H9 (cell line): ENCODE data around the gene PCDH9. TPM values are rescaled to one million over a fixed set of nuclear protein-coding genes. Genes with fewer than 3 reads are reported as not detected.
"Not testable (repeated sequence)": the region's sequence is repeated elsewhere in the genome, so short reads cannot be mapped to it uniquely, and the experiment has no call there.

Experiments
- DNase-seq: peaks from one replicate; pipeline ENCODE4 v3.0.0-alpha.2; 2017
- H2AFZ ChIP-seq: one replicate; pipeline ENCODE4 v1.6.1; 2013; ENCODE audit warnings: mild to moderate bottlenecking, low read length, control low read depth, moderate library complexity
- H2AK5ac ChIP-seq: 2 replicates; pipeline ENCODE4 v1.6.1; 2013; ENCODE audit warnings: low read length, control low read depth, mixed read lengths; ENCODE audit not compliant: insufficient read length
- H2BK120ac ChIP-seq: one replicate; pipeline ENCODE4 v1.6.1; 2013; ENCODE audit warnings: low read depth, mild to moderate bottlenecking, low read length, control low read depth, inconsistent platforms; ENCODE audit not compliant: poor library complexity, severe bottlenecking
- H2BK12ac ChIP-seq: 2 replicates; pipeline ENCODE4 v1.6.1; 2013; ENCODE audit warnings: low read length, control low read depth, mixed read lengths, low read depth; ENCODE audit not compliant: insufficient read length
- H2BK15ac ChIP-seq: 2 replicates; pipeline ENCODE4 v1.6.1; 2013; ENCODE audit warnings: low read depth, low read length, control low read depth
- H2BK20ac ChIP-seq: one replicate; pipeline ENCODE4 v1.6.1; 2013; ENCODE audit warnings: low read depth, mild to moderate bottlenecking, low read length, control low read depth, inconsistent platforms; ENCODE audit not compliant: poor library complexity, severe bottlenecking
- H2BK5ac ChIP-seq: 2 replicates; pipeline ENCODE4 v1.6.1; 2013; ENCODE audit warnings: low read length, control low read depth, mixed read lengths; ENCODE audit not compliant: insufficient read length
- H3K14ac ChIP-seq: 2 replicates; pipeline ENCODE4 v1.6.1; 2013; ENCODE audit warnings: low read length, control low read depth; ENCODE audit not compliant: insufficient read depth
- H3K18ac ChIP-seq: 2 replicates; pipeline ENCODE4 v1.6.1; 2013; ENCODE audit warnings: low read depth, mild to moderate bottlenecking, mixed read lengths, low read length, control low read depth; ENCODE audit not compliant: insufficient read length
- H3K23ac ChIP-seq: 2 replicates; pipeline ENCODE4 v1.6.1; 2013; ENCODE audit warnings: low read length, control low read depth, mixed read lengths, low read depth; ENCODE audit not compliant: insufficient read length
- H3K23me2 ChIP-seq: 2 replicates; pipeline ENCODE4 v1.6.1; 2013; ENCODE audit warnings: low read depth, mild to moderate bottlenecking, mixed read lengths, low read length, control low read depth; ENCODE audit not compliant: insufficient read length, poor library complexity, severe bottlenecking
- H3K27ac ChIP-seq: 2 replicates; pipeline ENCODE4 v1.5.1; 2013; ENCODE audit warnings: low read length, control low read depth, mixed read lengths, low read depth; ENCODE audit not compliant: insufficient read length
- H3K27me3 ChIP-seq: 2 replicates; pipeline ENCODE4 v1.6.1; 2013; ENCODE audit warnings: low read length, control low read depth, inconsistent platforms; ENCODE audit not compliant: insufficient read depth
- H3K4ac ChIP-seq: 2 replicates; pipeline ENCODE4 v1.6.1; 2013; ENCODE audit warnings: low read depth, mild to moderate bottlenecking, control low read depth, inconsistent platforms, low read length, moderate library complexity
- H3K4me1 ChIP-seq: 2 replicates; pipeline ENCODE4 v1.6.1; 2013; ENCODE audit warnings: low read length, control low read depth, inconsistent platforms; ENCODE audit not compliant: insufficient read depth
- H3K4me2 ChIP-seq: 2 replicates; pipeline ENCODE4 v1.6.1; 2013; ENCODE audit warnings: low read length, control low read depth, mixed read lengths; ENCODE audit not compliant: insufficient read length, insufficient read depth
- H3K56ac ChIP-seq: 2 replicates; pipeline ENCODE4 v1.6.1; 2013; ENCODE audit warnings: low read depth, mild to moderate bottlenecking, mixed read lengths, low read length, control low read depth; ENCODE audit not compliant: insufficient read length
- H3K79me1 ChIP-seq: 2 replicates; pipeline ENCODE4 v1.6.1; 2013; ENCODE audit warnings: low read depth, mild to moderate bottlenecking, moderate library complexity, low read length, control low read depth, inconsistent platforms; ENCODE audit not compliant: insufficient read depth, poor library complexity, severe bottlenecking
- H3K79me2 ChIP-seq: 2 replicates; pipeline ENCODE4 v1.6.1; 2013; ENCODE audit warnings: low read length, control low read depth, inconsistent platforms; ENCODE audit not compliant: insufficient read depth
- H3K9ac ChIP-seq: 2 replicates; pipeline ENCODE4 v1.6.1; 2013; ENCODE audit warnings: low read length, control low read depth, mixed read lengths; ENCODE audit not compliant: insufficient read length; ENCODE audit errors: extremely low read depth
- H3K9me3 ChIP-seq: one replicate; pipeline ENCODE4 v1.6.1; 2013; ENCODE audit warnings: low read depth, low read length, inconsistent platforms; ENCODE audit not compliant: control insufficient read depth
- H3T11ph ChIP-seq: one replicate; pipeline ENCODE4 v1.6.1; 2013; ENCODE audit warnings: mild to moderate bottlenecking, low read length, control low read depth, inconsistent platforms
- H4K20me1 ChIP-seq: one replicate; pipeline ENCODE4 v1.6.1; 2013; ENCODE audit not compliant: control insufficient read depth, insufficient read length, insufficient read depth
- H4K5ac ChIP-seq: 2 replicates; pipeline ENCODE4 v1.6.1; 2013; ENCODE audit warnings: low read depth, mild to moderate bottlenecking, mixed read lengths, low read length, control low read depth; ENCODE audit not compliant: insufficient read length
- H4K8ac ChIP-seq: replicated peaks from 2 replicates; pipeline ENCODE4 v1.6.1; 2013; ENCODE audit warnings: low read length, control low read depth, mixed read lengths, low read depth; ENCODE audit not compliant: insufficient read length
- H4K91ac ChIP-seq: 2 replicates; pipeline ENCODE4 v1.6.1; 2013; ENCODE audit warnings: low read depth, mild to moderate bottlenecking, moderate library complexity, mixed read lengths, low read length, control low read depth; ENCODE audit not compliant: insufficient read length
- H3K27ac Mint-ChIP-seq, 3 experiments: 2 replicates in 2 of 3; 3 replicates in 1 of 3; pipeline ENCODE4 v1.8.0; 2020 to 2021; ENCODE audit warnings: mixed read lengths in 3 of 3, mild to moderate bottlenecking in 1 of 3, moderate library complexity in 1 of 3
- H3K27me3 Mint-ChIP-seq: 2 replicates; pipeline ENCODE4 v1.8.0; 2021; ENCODE audit warnings: low read depth, mild to moderate bottlenecking, moderate library complexity, mixed read lengths
- H3K36me3 Mint-ChIP-seq, 3 experiments: 2 replicates in 2 of 3; 3 replicates in 1 of 3; pipeline ENCODE4 v1.8.0; 2020 to 2021; ENCODE audit warnings: low read depth in 3 of 3, mixed read lengths in 3 of 3; ENCODE audit not compliant: insufficient read depth in 1 of 3
- H3K4me1 Mint-ChIP-seq, 2 experiments: 2 replicates each; pipeline ENCODE4 v1.8.0; 2020; ENCODE audit warnings: mixed read lengths in 2 of 2
- H3K4me3 Mint-ChIP-seq, 2 experiments: 2 replicates in 1 of 2; 3 replicates in 1 of 2; pipeline ENCODE4 v1.8.0; 2020 to 2021; ENCODE audit warnings: mild to moderate bottlenecking in 2 of 2, mixed read lengths in 2 of 2, moderate library complexity in 1 of 2
- H3K9me3 Mint-ChIP-seq, 2 experiments: 2 replicates in 1 of 2; 3 replicates in 1 of 2; pipeline ENCODE4 v1.8.0; 2020; ENCODE audit warnings: mild to moderate bottlenecking in 2 of 2, mixed read lengths in 2 of 2, moderate library complexity in 1 of 2
- WGBS: extraction: QIAGEN DNeasy Blood & Tissue Kit; methylation state at CpG from one replicate; pipeline ENCODE4 v1.1.7; 2013; ENCODE audit warnings: missing lambda C conversion rate, low lambda C conversion rate, mixed read lengths; ENCODE audit not compliant: insufficient read length; ENCODE audit errors: extremely low coverage; 5-methylcytosine and 5-hydroxymethylcytosine counted together
- total RNA-seq: library from RNA; stranded (reverse); gene quantifications from 2 replicates; pipeline ENCODE4 v1.2.1, GENCODE V29; 2021
- TF ChIP-seq, protein P1 (sequence below): fragments of 200-600 bp; sonication (generic); conservative IDR thresholded peaks from 3 replicates; pipeline ENCODE4 v1.8.0; 2021; ENCODE audit warnings: antibody characterized with exemption, mild to moderate bottlenecking

Gene PCDH9
- total RNA-seq, 1 experiment from 2014 or later, result 0.11 TPM

DNA sequence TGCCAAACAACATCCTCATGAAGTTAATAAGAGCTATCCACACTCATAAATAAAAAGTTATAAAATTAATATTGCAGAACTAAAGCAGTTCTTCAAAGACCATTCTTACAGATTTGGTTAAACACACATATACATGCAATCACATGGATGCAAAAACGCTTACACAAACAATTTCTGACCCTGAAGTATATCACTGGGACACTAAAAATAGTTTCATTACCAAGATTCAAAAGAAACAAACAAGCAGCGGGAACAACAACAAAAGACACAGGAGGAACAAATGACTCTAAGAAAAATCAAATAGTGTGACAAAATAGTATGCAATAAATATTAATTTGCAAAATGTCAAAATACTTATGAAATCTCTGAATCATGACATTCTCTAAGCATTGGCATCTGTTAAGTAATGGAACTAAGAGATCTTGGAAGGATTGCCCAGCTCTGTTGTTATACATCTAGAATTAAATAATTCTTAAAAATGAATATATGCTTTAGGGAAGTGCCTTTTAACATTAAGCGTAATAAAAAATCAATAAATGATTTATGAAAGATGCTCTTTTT lies 132.2 kb downstream of the PCDH9 start:
- Histone ChIP-seq H2AK5ac (no peak overlapping the region), H3K4ac (no peak overlapping the region), H2AFZ (no peak overlapping the region), H3K23ac (no peak overlapping the region), H3K4me2 (no peak overlapping the region), H2BK20ac (no peak overlapping the region), H2BK12ac (no peak overlapping the region), H3K27me3 (no peaks in the 10 kb centered on the region), H3K56ac (no peak overlapping the region), H3K4me1 (no peaks in the 10 kb centered on the region), H3K79me2 (no peaks in the 10 kb centered on the region), H3T11ph (no peak overlapping the region), H3K79me1 (no peaks in the 10 kb centered on the region), H2BK5ac (no peak overlapping the region), H4K20me1 (no peaks in the 10 kb centered on the region), H3K9me3 (no peaks in the 10 kb centered on the region), H4K8ac (no peak overlapping the region), H3K9ac (no peak overlapping the region), H3K23me2 (no peaks in the 10 kb centered on the region), H4K91ac (no peak overlapping the region), H2BK120ac (no peak overlapping the region), H2BK15ac (no peak overlapping the region), H3K27ac (no peak overlapping the region), H3K18ac (no peak overlapping the region), H3K14ac (no peak overlapping the region), H4K5ac (no peak overlapping the region)
- no peaks in the 10 kb centered on the region for H3K27me3 Mint-ChIP-seq
- no peak for DNase-seq
- no CpG with 5 or more reads among the region's 3 CpGs for WGBS
- no peak overlapping the region for H3K4me3 Mint-ChIP-seq
- TF ChIP-seq, protein P1, sequence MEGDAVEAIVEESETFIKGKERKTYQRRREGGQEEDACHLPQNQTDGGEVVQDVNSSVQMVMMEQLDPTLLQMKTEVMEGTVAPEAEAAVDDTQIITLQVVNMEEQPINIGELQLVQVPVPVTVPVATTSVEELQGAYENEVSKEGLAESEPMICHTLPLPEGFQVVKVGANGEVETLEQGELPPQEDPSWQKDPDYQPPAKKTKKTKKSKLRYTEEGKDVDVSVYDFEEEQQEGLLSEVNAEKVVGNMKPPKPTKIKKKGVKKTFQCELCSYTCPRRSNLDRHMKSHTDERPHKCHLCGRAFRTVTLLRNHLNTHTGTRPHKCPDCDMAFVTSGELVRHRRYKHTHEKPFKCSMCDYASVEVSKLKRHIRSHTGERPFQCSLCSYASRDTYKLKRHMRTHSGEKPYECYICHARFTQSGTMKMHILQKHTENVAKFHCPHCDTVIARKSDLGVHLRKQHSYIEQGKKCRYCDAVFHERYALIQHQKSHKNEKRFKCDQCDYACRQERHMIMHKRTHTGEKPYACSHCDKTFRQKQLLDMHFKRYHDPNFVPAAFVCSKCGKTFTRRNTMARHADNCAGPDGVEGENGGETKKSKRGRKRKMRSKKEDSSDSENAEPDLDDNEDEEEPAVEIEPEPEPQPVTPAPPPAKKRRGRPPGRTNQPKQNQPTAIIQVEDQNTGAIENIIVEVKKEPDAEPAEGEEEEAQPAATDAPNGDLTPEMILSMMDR, result no peak
- H3K9me3 Mint-ChIP-seq, result no peaks in the 10 kb centered on the region
- H3K27ac Mint-ChIP-seq, result no peak overlapping the region; a peak in 1 of 7 replicates
- no peaks in the 10 kb centered on the region for H3K36me3 Mint-ChIP-seq
- peaks cover 0 to 4% of the 10 kb centered on the region in 2 experiments; a peak in 2 of 4 replicates for H3K4me1 Mint-ChIP-seq

DNA sequence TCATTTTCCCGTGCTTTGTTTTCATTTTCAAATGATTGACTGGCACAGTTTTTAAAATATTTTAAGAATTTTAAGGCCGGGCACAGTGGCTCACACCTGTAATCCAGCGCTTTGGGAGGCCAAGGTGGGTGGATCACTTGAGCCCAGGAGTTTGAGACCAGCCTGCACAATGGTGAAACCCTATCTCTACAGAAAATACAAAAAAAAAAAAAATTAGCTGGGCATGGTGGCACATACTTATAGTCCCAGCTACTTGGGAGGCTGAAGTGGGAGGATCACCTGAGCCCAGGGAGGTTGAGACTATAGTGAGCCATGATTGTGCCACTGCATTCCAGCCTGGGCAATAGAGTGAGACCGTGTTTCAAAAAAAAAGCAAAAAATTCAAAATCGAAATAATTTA lies 133.2 kb downstream of the PCDH9 start:
- H4K8ac ChIP-seq, H3K4ac ChIP-seq, H3K14ac ChIP-seq, H3K23ac ChIP-seq, H2BK5ac ChIP-seq, H2BK12ac ChIP-seq, H3K23me2 ChIP-seq, H3K4me2 ChIP-seq, H3K4me1 ChIP-seq, H3K9me3 Mint-ChIP-seq, H3K18ac ChIP-seq, H4K91ac ChIP-seq, H3K79me1 ChIP-seq, H3K4me1 Mint-ChIP-seq, H3K27ac Mint-ChIP-seq, H3K56ac ChIP-seq, H3K36me3 Mint-ChIP-seq, H2BK20ac ChIP-seq, H2AK5ac ChIP-seq, H3T11ph ChIP-seq, H2BK15ac ChIP-seq, DNase-seq, H4K5ac ChIP-seq, H3K9me3 ChIP-seq, H3K9ac ChIP-seq, H3K27ac ChIP-seq, H3K79me2 ChIP-seq, H3K4me3 Mint-ChIP-seq, H3K27me3 ChIP-seq, H3K27me3 Mint-ChIP-seq, H2AFZ ChIP-seq, H2BK120ac ChIP-seq, H4K20me1 ChIP-seq: not testable (repeated sequence)
- no CpG with 5 or more reads among the region's 5 CpGs for WGBS
